Measurements from ENCODE around the gene SYT17.

DNA sequence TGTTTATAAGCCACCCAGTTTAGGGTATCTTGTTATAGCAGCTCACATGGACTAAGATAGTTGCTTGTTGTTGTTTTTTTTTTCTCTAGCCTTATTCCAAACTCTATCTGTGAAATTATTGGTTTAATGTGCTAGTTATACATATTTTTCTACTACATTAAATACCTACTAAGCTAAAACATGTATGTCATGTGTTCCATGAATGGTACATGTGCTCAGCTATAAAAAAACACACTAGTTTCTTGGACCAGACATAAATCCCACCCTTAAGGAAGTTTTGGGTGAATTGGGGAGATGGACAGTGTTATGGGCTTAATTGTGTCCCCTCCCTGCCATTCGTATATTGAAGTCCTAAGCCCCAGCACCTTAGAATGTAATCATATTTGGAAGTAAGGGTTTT lies 34.4 kb upstream of the SYT17 start:
- TF ChIP-seq, protein P1, sequence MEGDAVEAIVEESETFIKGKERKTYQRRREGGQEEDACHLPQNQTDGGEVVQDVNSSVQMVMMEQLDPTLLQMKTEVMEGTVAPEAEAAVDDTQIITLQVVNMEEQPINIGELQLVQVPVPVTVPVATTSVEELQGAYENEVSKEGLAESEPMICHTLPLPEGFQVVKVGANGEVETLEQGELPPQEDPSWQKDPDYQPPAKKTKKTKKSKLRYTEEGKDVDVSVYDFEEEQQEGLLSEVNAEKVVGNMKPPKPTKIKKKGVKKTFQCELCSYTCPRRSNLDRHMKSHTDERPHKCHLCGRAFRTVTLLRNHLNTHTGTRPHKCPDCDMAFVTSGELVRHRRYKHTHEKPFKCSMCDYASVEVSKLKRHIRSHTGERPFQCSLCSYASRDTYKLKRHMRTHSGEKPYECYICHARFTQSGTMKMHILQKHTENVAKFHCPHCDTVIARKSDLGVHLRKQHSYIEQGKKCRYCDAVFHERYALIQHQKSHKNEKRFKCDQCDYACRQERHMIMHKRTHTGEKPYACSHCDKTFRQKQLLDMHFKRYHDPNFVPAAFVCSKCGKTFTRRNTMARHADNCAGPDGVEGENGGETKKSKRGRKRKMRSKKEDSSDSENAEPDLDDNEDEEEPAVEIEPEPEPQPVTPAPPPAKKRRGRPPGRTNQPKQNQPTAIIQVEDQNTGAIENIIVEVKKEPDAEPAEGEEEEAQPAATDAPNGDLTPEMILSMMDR (IDR thresholded peaks at IDR 0.05) = no peak
- TF ChIP-seq POLR2A (IDR thresholded peaks at IDR 0.05) = no peak

All from body of pancreas (tissue), 4 donors.